KG1 (cell line): ENCODE data around the gene DLGAP1.

Experiments
- DNase-seq: peaks from one replicate; lab custom pipeline; 2025; lab: John Stamatoyannopoulos, UW

Gene DLGAP1

GRCh38 chr18:3816610-3817363 is 638.3 kb downstream of the DLGAP1 start:
- no peak for DNase-seq

- no peak for DNase-seq
Measured at GRCh38 chr18:3815991-3816390, 639.1 kb downstream of the DLGAP1 start.

GRCh38 chr18:3814816-3815215 is 640.3 kb downstream of the DLGAP1 start:
- no peak for DNase-seq

- DNase-seq: no peak
Measured at GRCh38 chr18:3810296-3810695, 644.8 kb downstream of the DLGAP1 start.

- DNase-seq: no peak
Measured at GRCh38 chr18:3808985-3809780, 645.9 kb downstream of the DLGAP1 start.

- DNase-seq: no peak
Measured at GRCh38 chr18:3806656-3807055, 648.5 kb downstream of the DLGAP1 start.

GRCh38 chr18:3804336-3804735 is 650.8 kb downstream of the DLGAP1 start:
- DNase-seq: no peak

- no peak for DNase-seq
Measured at GRCh38 chr18:3803350-3803749, 651.8 kb downstream of the DLGAP1 start.

- no peak for DNase-seq
Measured at GRCh38 chr18:3799515-3799914, 655.6 kb downstream of the DLGAP1 start.

- DNase-seq: no peak
Measured at GRCh38 chr18:3798032-3798431, 657.1 kb downstream of the DLGAP1 start.

- DNase-seq: no peak
Measured at GRCh38 chr18:3796434-3796833, 658.7 kb downstream of the DLGAP1 start.

- no peak for DNase-seq
Measured at GRCh38 chr18:3794537-3795348, 660.4 kb downstream of the DLGAP1 start.

GRCh38 chr18:3793545-3793944 is 661.6 kb downstream of the DLGAP1 start:
- DNase-seq: no peak

GRCh38 chr18:3793111-3793510 is 662.0 kb downstream of the DLGAP1 start:
- DNase-seq: no peak

- DNase-seq: no peak
Measured at GRCh38 chr18:3792711-3793110, 662.4 kb downstream of the DLGAP1 start.

GRCh38 chr18:3791238-3791637 is 663.9 kb downstream of the DLGAP1 start:
- no peak for DNase-seq

GRCh38 chr18:3790703-3791102 is 664.4 kb downstream of the DLGAP1 start:
- no peak for DNase-seq

GRCh38 chr18:3789525-3789924 is 665.6 kb downstream of the DLGAP1 start:
- DNase-seq: no peak

- no peak for DNase-seq
Measured at GRCh38 chr18:3784949-3785348, 670.2 kb downstream of the DLGAP1 start.

GRCh38 chr18:3782901-3783300 is 672.2 kb downstream of the DLGAP1 start:
- no peak for DNase-seq

- DNase-seq: no peak
Measured at GRCh38 chr18:3777719-3778118, 677.4 kb downstream of the DLGAP1 start.

- no peak for DNase-seq
Measured at GRCh38 chr18:3777122-3777521, 678.0 kb downstream of the DLGAP1 start.

GRCh38 chr18:3775996-3776395 is 679.1 kb downstream of the DLGAP1 start:
- DNase-seq: no peak
